Small intestine (tissue), 7 donors: ENCODE results near the gene HSD17B14. TPM values are rescaled to one million over a fixed set of nuclear protein-coding genes. Genes with fewer than 3 reads are reported as not detected.
A peak's percentile ranks its signal among the peaks of the same experiment; 100 is the strongest.
"Not testable (repeated sequence)": the region's sequence is repeated elsewhere in the genome, so short reads cannot be mapped to it uniquely, and the experiment has no call there.

ENCODE experiments used
- DNase-seq, 2 donors: peaks; one replicate each; pipeline versions ENCODE4 v3.0.0 to v3.0.0-alpha.2; 2013
- FAIRE-seq: peaks from 2 replicates; lab custom pipeline; 2012; peaks lifted over from hg19 to GRCh38; lab: Jason Lieb, UNC
- H3K27ac ChIP-seq, 3 donors: one replicate each; pipeline ENCODE4 v1.5.1; 2013; ENCODE audit warnings: low read length in 2 of 3, mild to moderate bottlenecking in 2 of 3, control low read depth in 1 of 3, inconsistent platforms in 1 of 3, low read depth in 1 of 3, moderate library complexity in 1 of 3
- H3K27me3 ChIP-seq, 3 donors: one replicate each; pipeline ENCODE4 v1.6.1; 2013; ENCODE audit warnings: low read length in 3 of 3, inconsistent platforms in 1 of 3; ENCODE audit not compliant: control insufficient read depth in 3 of 3, insufficient read depth in 3 of 3
- H3K36me3 ChIP-seq, 3 donors: one replicate each; pipeline ENCODE4 v1.6.1; 2013; ENCODE audit warnings: low read length in 3 of 3, inconsistent platforms in 1 of 3, low read depth in 1 of 3, mild to moderate bottlenecking in 1 of 3, moderate library complexity in 1 of 3; ENCODE audit not compliant: control insufficient read depth in 3 of 3, insufficient read depth in 2 of 3
- H3K4me1 ChIP-seq, 3 donors: one replicate each; pipeline ENCODE4 v1.6.1; 2013; ENCODE audit warnings: low read length in 2 of 3, inconsistent platforms in 1 of 3, low read depth in 1 of 3, mild to moderate bottlenecking in 1 of 3, moderate library complexity in 1 of 3; ENCODE audit not compliant: control insufficient read depth in 3 of 3, insufficient read depth in 2 of 3
- H3K4me3 ChIP-seq, 3 donors: one replicate each; pipeline ENCODE4 v1.5.1; 2013; ENCODE audit warnings: low read length in 3 of 3, control low read depth in 1 of 3, inconsistent platforms in 1 of 3, low read depth in 1 of 3, mild to moderate bottlenecking in 1 of 3, moderate library complexity in 1 of 3
- H3K9me3 ChIP-seq, 2 donors: one replicate each; pipeline ENCODE4 v1.6.1; 2013; ENCODE audit warnings: low read depth in 1 of 2, low read length in 1 of 2; ENCODE audit not compliant: control insufficient read depth in 2 of 2, insufficient read depth in 1 of 2
- WGBS, 3 donors: extraction: QIAGEN DNeasy Blood & Tissue Kit; methylation state at CpG; one replicate each; pipeline ENCODE4 v1.1.7; 2013; 5-methylcytosine and 5-hydroxymethylcytosine counted together
- polyA plus RNA-seq, 4 donors: library from polyadenylated mRNA; stranded (reverse) in 3 of 4; unstranded in 1 of 4; fragments of 200-250 nt in 3 of 4; fragments of 120-200 nt in 1 of 4; gene quantifications; one replicate each; pipeline versions ENCODE4 v1.2.1 to v1.2.3, GENCODE V29; 2013
- donor health status: healthy with polysubstance abuse.
- donor health status: control.
- donor health status: control.
- donor health status: Bipolar disorder and iron deficiency.
- donor health status: healthy.

Gene HSD17B14
- polyA plus RNA-seq, 4 donors: 4.4 to 102 (median 11.6) TPM; not detected in 1

GRCh38 chr19:48859711-48860572 lies 23.7 kb upstream of the HSD17B14 start:
- Histone ChIP-seq H3K27ac (no peak overlapping the region), H3K4me3 (peak overlapping the region in 1 of 3 donors; percentile 4), H3K36me3 (peaks cover 0 to 29% (median 2%) of the 10 kb centered on the region in 3 donors), H3K9me3 (no peaks in the 10 kb centered on the region), H3K27me3 (no peaks in the 10 kb centered on the region), H3K4me1 (no peaks in the 10 kb centered on the region)
- DNase-seq: no peak
- 79 to 86% (median 85%) methylated on average over 30 of the region's 30 CpGs for WGBS, 3 donors
- no peak for FAIRE-seq

GRCh38 chr19:48858984-48859710 lies 22.9 kb upstream of the HSD17B14 start:
- H3K27me3 ChIP-seq: no peaks in the 10 kb centered on the region
- H3K27ac ChIP-seq: no peak overlapping the region
- DNase-seq (no peak), FAIRE-seq (no peak)
- WGBS, 3 donors: 54 to 78% (median 56%) methylated on average over 25 to 34 of the region's 34 CpGs
- H3K4me1 ChIP-seq: no peaks in the 10 kb centered on the region
- H3K36me3 ChIP-seq: peaks cover 0 to 23% (median 0%) of the 10 kb centered on the region in 3 donors
- H3K9me3 ChIP-seq: no peaks in the 10 kb centered on the region
- H3K4me3 ChIP-seq: peak overlapping the region; percentile 5 to 28 (median 7)

- no peak for FAIRE-seq
- Histone ChIP-seq H3K4me1 (no peaks in the 10 kb centered on the region), H3K9me3 (no peaks in the 10 kb centered on the region), H3K4me3 (no peak overlapping the region), H3K36me3 (peaks cover 0 to 23% (median 0%) of the 10 kb centered on the region in 3 donors), H3K27ac (no peak overlapping the region), H3K27me3 (no peaks in the 10 kb centered on the region)
- WGBS, 3 donors: 96% methylated on average over 6 of the region's 6 CpGs
- no peak for DNase-seq
Observed at GRCh38 chr19:48856921-48857320, 20.6 kb upstream of the HSD17B14 start.

- 80 to 85% (median 81%) methylated on average over 7 of the region's 7 CpGs for WGBS, 3 donors
- H3K9me3 ChIP-seq: no peaks in the 10 kb centered on the region
- DNase-seq: no peak
- FAIRE-seq: no peak
- no peak overlapping the region for H3K27ac ChIP-seq
- H3K4me3 ChIP-seq: no peak overlapping the region
- no peaks in the 10 kb centered on the region for H3K4me1 ChIP-seq
- no peaks in the 10 kb centered on the region for H3K27me3 ChIP-seq
- H3K36me3 ChIP-seq: peaks cover 0 to 11% (median 0%) of the 10 kb centered on the region in 3 donors
Observed at GRCh38 chr19:48854103-48854502, 17.8 kb upstream of the HSD17B14 start.

GRCh38 chr19:48853483-48853882 lies 17.2 kb upstream of the HSD17B14 start:
- WGBS, 3 donors: 91 to 94% (median 92%) methylated on average over 7 to 8 of the region's 8 CpGs

GRCh38 chr19:48852292-48852691 lies 16.0 kb upstream of the HSD17B14 start:
- 87 to 94% (median 93%) methylated on average over 4 of the region's 4 CpGs for WGBS, 3 donors
- no peak for DNase-seq
- Histone ChIP-seq H3K4me3 (no peak overlapping the region), H3K4me1 (no peaks in the 10 kb centered on the region), H3K27ac (no peak overlapping the region), H3K27me3 (no peaks in the 10 kb centered on the region), H3K36me3 (peaks cover 0 to 11% (median 0%) of the 10 kb centered on the region in 3 donors), H3K9me3 (no peaks in the 10 kb centered on the region)
- no peak for FAIRE-seq

More at GRCh38 chr19:48853483-48853882, 17.2 kb upstream of the HSD17B14 start:
- Histone ChIP-seq H3K4me1 (no peaks in the 10 kb centered on the region), H3K9me3 (no peaks in the 10 kb centered on the region), H3K27ac (no peak overlapping the region), H3K4me3 (no peak overlapping the region), H3K36me3 (peaks cover 0 to 10% (median 0%) of the 10 kb centered on the region in 3 donors), H3K27me3 (no peaks in the 10 kb centered on the region)
- no peak for DNase-seq
- no peak for FAIRE-seq

- not testable (repeated sequence) for H3K27me3 ChIP-seq, DNase-seq, H3K4me3 ChIP-seq, H3K9me3 ChIP-seq, H3K4me1 ChIP-seq, FAIRE-seq, H3K27ac ChIP-seq
- 94 to 95% (median 95%) methylated on average over 3 of the region's 3 CpGs for WGBS, 3 donors
- H3K36me3 ChIP-seq: peaks cover 0 to 25% (median 0%) of the 10 kb centered on the region in 3 donors
Observed at GRCh38 chr19:48846659-48847058, 10.4 kb upstream of the HSD17B14 start.

- Histone ChIP-seq H3K36me3 (peaks cover 0 to 31% (median 0%) of the 10 kb centered on the region in 3 donors), H3K27ac (no peak overlapping the region), H3K4me1 (peaks cover 0 to 6% (median 0%) of the 10 kb centered on the region in 3 donors), H3K9me3 (no peaks in the 10 kb centered on the region), H3K27me3 (no peaks in the 10 kb centered on the region), H3K4me3 (no peak overlapping the region)
- no peak for DNase-seq
- 91 to 95% (median 93%) methylated on average over 15 of the region's 15 CpGs for WGBS, 3 donors
- no peak for FAIRE-seq
Observed at GRCh38 chr19:48845384-48845783, 9.1 kb upstream of the HSD17B14 start.
